Small intestine (tissue), 7 donors: Measurements from ENCODE around the gene TNFRSF12A. TPM values are rescaled to one million over a fixed set of nuclear protein-coding genes. Genes with fewer than 3 reads are reported as not detected.

Source experiments
- DNase-seq, 2 donors: peaks; one replicate each; pipeline versions ENCODE4 v3.0.0 to v3.0.0-alpha.2; 2013
- FAIRE-seq: peaks from 2 replicates; lab custom pipeline; 2012; peaks lifted over from hg19 to GRCh38; lab: Jason Lieb, UNC
- H3K27ac ChIP-seq, 3 donors: one replicate each; pipeline ENCODE4 v1.5.1; 2013; ENCODE audit warnings: low read length in 2 of 3, mild to moderate bottlenecking in 2 of 3, control low read depth in 1 of 3, inconsistent platforms in 1 of 3, low read depth in 1 of 3, moderate library complexity in 1 of 3
- H3K27me3 ChIP-seq, 3 donors: one replicate each; pipeline ENCODE4 v1.6.1; 2013; ENCODE audit warnings: low read length in 3 of 3, inconsistent platforms in 1 of 3; ENCODE audit not compliant: control insufficient read depth in 3 of 3, insufficient read depth in 3 of 3
- H3K36me3 ChIP-seq, 3 donors: one replicate each; pipeline ENCODE4 v1.6.1; 2013; ENCODE audit warnings: low read length in 3 of 3, inconsistent platforms in 1 of 3, low read depth in 1 of 3, mild to moderate bottlenecking in 1 of 3, moderate library complexity in 1 of 3; ENCODE audit not compliant: control insufficient read depth in 3 of 3, insufficient read depth in 2 of 3
- H3K4me1 ChIP-seq, 3 donors: one replicate each; pipeline ENCODE4 v1.6.1; 2013; ENCODE audit warnings: low read length in 2 of 3, inconsistent platforms in 1 of 3, low read depth in 1 of 3, mild to moderate bottlenecking in 1 of 3, moderate library complexity in 1 of 3; ENCODE audit not compliant: control insufficient read depth in 3 of 3, insufficient read depth in 2 of 3
- H3K4me3 ChIP-seq, 3 donors: one replicate each; pipeline ENCODE4 v1.5.1; 2013; ENCODE audit warnings: low read length in 3 of 3, control low read depth in 1 of 3, inconsistent platforms in 1 of 3, low read depth in 1 of 3, mild to moderate bottlenecking in 1 of 3, moderate library complexity in 1 of 3
- H3K9me3 ChIP-seq, 2 donors: one replicate each; pipeline ENCODE4 v1.6.1; 2013; ENCODE audit warnings: low read depth in 1 of 2, low read length in 1 of 2; ENCODE audit not compliant: control insufficient read depth in 2 of 2, insufficient read depth in 1 of 2
- WGBS, 3 donors: extraction: QIAGEN DNeasy Blood & Tissue Kit; methylation state at CpG; one replicate each; pipeline ENCODE4 v1.1.7; 2013; 5-methylcytosine and 5-hydroxymethylcytosine counted together
- polyA plus RNA-seq, 4 donors: library from polyadenylated mRNA; stranded (reverse) in 3 of 4; unstranded in 1 of 4; fragments of 200-250 nt in 3 of 4; fragments of 120-200 nt in 1 of 4; gene quantifications; one replicate each; pipeline versions ENCODE4 v1.2.1 to v1.2.3, GENCODE V29; 2013
- donor health status: healthy with polysubstance abuse.
- donor health status: control.
- donor health status: control.
- donor health status: Bipolar disorder and iron deficiency.
- donor health status: healthy.

The TNFRSF12A gene
- polyA plus RNA-seq, 4 donors, result 27.4 to 259 (median 80.2) TPM

DNA sequence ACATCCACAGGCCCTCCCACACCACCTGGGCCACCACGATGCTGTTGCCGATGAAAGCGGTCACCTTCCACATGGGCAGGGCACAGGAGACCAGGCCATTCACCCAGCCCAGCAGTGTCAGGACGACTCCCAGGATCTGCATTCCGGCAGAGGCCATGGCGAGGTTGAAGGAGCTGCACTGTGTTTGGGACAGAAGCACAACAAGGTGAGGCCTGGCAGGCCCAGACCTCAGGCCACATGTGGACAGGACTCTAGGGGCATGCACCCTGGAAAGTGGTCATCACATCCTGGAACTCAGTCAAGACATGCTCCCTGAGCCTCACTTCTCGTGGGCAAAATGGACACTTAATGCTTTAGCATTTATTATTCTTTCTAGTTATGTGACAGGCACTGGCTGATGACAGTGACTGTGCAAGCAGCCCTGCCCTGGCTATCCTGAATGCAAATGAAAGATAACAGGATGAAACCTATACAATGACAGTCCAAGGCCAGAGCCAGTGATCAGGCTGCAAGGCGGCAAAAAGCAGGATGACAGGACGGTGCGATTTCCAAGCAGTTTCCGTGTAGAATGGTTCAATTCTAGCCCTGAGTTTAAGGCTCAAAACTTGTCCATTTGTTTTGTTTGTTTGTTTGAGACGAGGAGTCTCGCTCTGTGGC is 4.2 kb upstream of the TNFRSF12A start:
- FAIRE-seq (no peak), DNase-seq (no peak)
- Histone ChIP-seq H3K4me3 (no peak overlapping the region), H3K9me3 (no peaks in the 10 kb centered on the region), H3K27ac (no peak overlapping the region), H3K4me1 (peaks cover 0 to 50% (median 0%) of the 10 kb centered on the region in 3 donors), H3K36me3 (peaks cover 0 to 10% (median 0%) of the 10 kb centered on the region in 3 donors), H3K27me3 (peaks cover 0 to 26% (median 6%) of the 10 kb centered on the region in 3 donors)
- 81 to 86% (median 84%) methylated on average over 13 of the region's 13 CpGs for WGBS, 3 donors

GRCh38 chr16:3017344-3017743 is 2.8 kb upstream of the TNFRSF12A start:
- FAIRE-seq (no peak), DNase-seq (peak in 1 of 2 donors; percentile 42)
- Histone ChIP-seq H3K27me3 (peaks cover 0 to 20% (median 6%) of the 10 kb centered on the region in 3 donors), H3K4me3 (peak overlapping the region in 1 of 3 donors; percentile 52), H3K27ac (peak overlapping the region in 1 of 3 donors; percentile 77), H3K4me1 (peaks cover 0 to 55% (median 8%) of the 10 kb centered on the region in 3 donors), H3K9me3 (no peaks in the 10 kb centered on the region), H3K36me3 (peaks cover 0 to 19% (median 0%) of the 10 kb centered on the region in 3 donors)
- 72 to 90% (median 83%) methylated on average over 20 of the region's 20 CpGs for WGBS, 3 donors

DNA sequence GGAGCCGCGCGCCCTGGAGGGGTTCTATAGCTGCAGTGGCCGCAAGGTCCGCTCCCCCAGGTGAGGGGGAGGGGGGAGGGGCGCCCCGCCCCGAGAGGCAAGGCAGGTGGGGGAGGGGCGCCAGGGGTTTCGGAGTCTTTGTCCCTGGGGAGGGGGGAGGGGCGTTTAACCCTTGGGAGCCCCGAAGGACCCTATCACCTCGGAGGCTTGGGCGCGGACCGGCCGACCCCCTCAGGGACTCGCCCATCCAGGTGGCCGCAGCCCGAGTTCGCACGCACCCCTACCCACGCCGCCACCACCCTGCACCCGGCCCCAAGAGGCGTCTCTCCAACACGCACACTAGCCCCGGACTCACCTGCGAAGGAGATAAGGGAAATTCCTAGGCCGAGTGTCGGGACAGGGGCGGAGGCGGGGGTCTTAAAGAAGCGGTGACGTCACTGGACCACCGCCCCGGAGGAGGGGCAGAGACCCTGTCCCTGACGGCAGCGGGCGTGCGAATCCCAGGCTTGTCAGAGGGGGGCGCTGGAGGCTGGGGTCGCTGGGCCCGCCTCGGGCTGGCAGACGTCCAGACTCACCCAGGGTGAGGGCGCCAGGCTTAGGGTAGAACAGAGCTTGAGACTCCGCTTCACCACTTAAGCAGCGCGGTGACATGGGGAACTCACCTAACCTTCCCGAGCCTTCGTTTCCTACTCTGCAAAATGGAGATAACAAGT is 2.2 kb upstream of the TNFRSF12A start, which contains the start of gene CLDN6:
TSS of gene CLDN6 (minus strand) at position 390 of the 713 bp plus-strand sequence. CDS start 2,162 bp downstream, outside the sequence.
- H3K27ac ChIP-seq, result peak within 1 kb of the TSS in 1 of 3 donors; percentile 77
- FAIRE-seq (no peak), DNase-seq (peak; percentile 32 to 83)
- H3K27me3 ChIP-seq, result peaks cover 0 to 15% (median 4%) of the 10 kb centered on the region in 3 donors
- peaks cover 0 to 25% (median 0%) of the 10 kb centered on the region in 3 donors for H3K36me3 ChIP-seq
- H3K9me3 ChIP-seq, result no peaks in the 10 kb centered on the region
- WGBS, 3 donors, result 4 to 17% (median 13%) methylated on average over 38 to 52 of the region's 52 CpGs
- peak within 1 kb of the TSS in 1 of 3 donors; percentile 52 for H3K4me3 ChIP-seq
- peaks cover 2 to 55% (median 14%) of the 10 kb centered on the region in 3 donors for H3K4me1 ChIP-seq

DNA sequence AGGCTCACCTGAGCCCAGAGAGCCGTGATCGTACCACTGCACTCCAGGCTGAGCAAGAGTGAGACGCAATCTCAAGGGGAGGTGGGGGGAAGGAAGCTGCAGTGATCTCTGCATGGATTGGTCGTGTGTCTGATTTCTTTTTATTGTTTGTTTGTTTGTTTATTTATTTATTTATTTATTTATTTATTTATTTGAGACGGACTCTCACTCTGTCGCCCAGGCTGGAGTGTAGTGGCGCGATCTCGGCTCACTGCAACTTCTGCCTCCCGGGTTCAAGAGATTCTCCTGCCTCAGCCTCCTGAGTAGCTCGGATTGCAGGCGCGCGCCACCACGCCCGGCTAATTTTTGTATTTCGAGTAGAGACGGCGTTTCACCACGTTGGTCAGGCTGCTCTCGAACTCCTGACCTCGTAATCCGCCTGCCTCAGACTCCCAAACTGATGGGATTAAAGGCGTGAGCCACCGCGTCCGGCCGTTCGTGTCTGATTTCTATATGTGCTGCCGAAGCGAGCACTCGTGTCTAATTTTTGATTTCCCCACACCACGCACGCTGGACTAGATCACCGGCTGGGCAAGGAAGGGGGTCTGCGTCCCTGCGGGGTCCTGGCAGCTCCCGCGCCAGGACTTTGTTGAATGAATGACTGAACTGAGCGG is 448 bp upstream of the TNFRSF12A start:
- 21 to 29% (median 24%) methylated on average over 40 of the region's 40 CpGs for WGBS, 3 donors
- peak overlapping the region in 2 of 3 donors; percentile 50 to 51 for H3K27ac ChIP-seq
- DNase-seq (no peak), FAIRE-seq (no peak)
- H3K9me3 ChIP-seq, result no peaks in the 10 kb centered on the region
- peaks cover 0 to 25% (median 0%) of the 10 kb centered on the region in 3 donors for H3K36me3 ChIP-seq
- peaks cover 0 to 10% (median 0%) of the 10 kb centered on the region in 3 donors for H3K27me3 ChIP-seq
- H3K4me3 ChIP-seq, result peak overlapping the region; percentile 34 to 97 (median 82)
- H3K4me1 ChIP-seq, result peaks cover 2 to 46% (median 17%) of the 10 kb centered on the region in 3 donors

GRCh38 chr16:3020604-3021448 is 658 bp downstream of the TNFRSF12A start:
- Histone ChIP-seq H3K9me3 (no peaks in the 10 kb centered on the region), H3K4me1 (peaks cover 2 to 51% (median 17%) of the 10 kb centered on the region in 3 donors), H3K27ac (peak overlapping the region; percentile 97 to 99 (median 99)), H3K36me3 (peaks cover 0 to 29% (median 0%) of the 10 kb centered on the region in 3 donors), H3K27me3 (peaks cover 0 to 10% (median 0%) of the 10 kb centered on the region in 3 donors), H3K4me3 (peak overlapping the region; percentile 45 to 97 (median 82))
- peak; percentile 79 to 88 for DNase-seq
- WGBS, 3 donors, result 0 to 1% (median 1%) methylated on average over 37 to 57 of the region's 57 CpGs
- FAIRE-seq, result no peak

GRCh38 chr16:3021449-3022207 is 1.5 kb downstream of the TNFRSF12A start:
- Histone ChIP-seq H3K4me3 (peak overlapping the region; percentile 45 to 97 (median 82)), H3K27ac (peak overlapping the region; percentile 97 to 99 (median 99)), H3K36me3 (peaks cover 0 to 36% (median under 1%) of the 10 kb centered on the region in 3 donors), H3K27me3 (peaks cover 0 to 10% (median 0%) of the 10 kb centered on the region in 3 donors), H3K9me3 (no peaks in the 10 kb centered on the region), H3K4me1 (peaks cover 2 to 51% (median 17%) of the 10 kb centered on the region in 3 donors)
- FAIRE-seq (no peak), DNase-seq (peak; percentile 84 to 91)
- WGBS, 3 donors, result 12 to 20% (median 14%) methylated on average over 19 to 25 of the region's 25 CpGs

- H3K27me3 ChIP-seq, result peaks cover 0 to 10% (median 0%) of the 10 kb centered on the region in 3 donors
- H3K4me1 ChIP-seq, result peaks cover 2 to 52% (median 17%) of the 10 kb centered on the region in 3 donors
- DNase-seq (peak; percentile 90), FAIRE-seq (no peak)
- H3K27ac ChIP-seq, result peak overlapping the region; percentile 97 to 99 (median 99)
- H3K9me3 ChIP-seq, result no peaks in the 10 kb centered on the region
- peak overlapping the region in 2 of 3 donors; percentile 82 to 97 for H3K4me3 ChIP-seq
- WGBS, 3 donors, result 3 to 14% (median 12%) methylated on average over 7 to 8 of the region's 8 CpGs
- H3K36me3 ChIP-seq, result peaks cover 0 to 42% (median 5%) of the 10 kb centered on the region in 3 donors
Measured at GRCh38 chr16:3022208-3022683, 2.1 kb downstream of the TNFRSF12A start.
